ENCODE results near the gene SPEM1. TPM values are rescaled to one million over a fixed set of nuclear protein-coding genes. Genes with fewer than 3 reads are reported as not detected.

Gene SPEM1
- total and polyA plus RNA-seq, 2 of the 13 experiments (the other 11 are each of a cell fraction or from before 2014, with no cell fraction given), result not detected

DNA sequence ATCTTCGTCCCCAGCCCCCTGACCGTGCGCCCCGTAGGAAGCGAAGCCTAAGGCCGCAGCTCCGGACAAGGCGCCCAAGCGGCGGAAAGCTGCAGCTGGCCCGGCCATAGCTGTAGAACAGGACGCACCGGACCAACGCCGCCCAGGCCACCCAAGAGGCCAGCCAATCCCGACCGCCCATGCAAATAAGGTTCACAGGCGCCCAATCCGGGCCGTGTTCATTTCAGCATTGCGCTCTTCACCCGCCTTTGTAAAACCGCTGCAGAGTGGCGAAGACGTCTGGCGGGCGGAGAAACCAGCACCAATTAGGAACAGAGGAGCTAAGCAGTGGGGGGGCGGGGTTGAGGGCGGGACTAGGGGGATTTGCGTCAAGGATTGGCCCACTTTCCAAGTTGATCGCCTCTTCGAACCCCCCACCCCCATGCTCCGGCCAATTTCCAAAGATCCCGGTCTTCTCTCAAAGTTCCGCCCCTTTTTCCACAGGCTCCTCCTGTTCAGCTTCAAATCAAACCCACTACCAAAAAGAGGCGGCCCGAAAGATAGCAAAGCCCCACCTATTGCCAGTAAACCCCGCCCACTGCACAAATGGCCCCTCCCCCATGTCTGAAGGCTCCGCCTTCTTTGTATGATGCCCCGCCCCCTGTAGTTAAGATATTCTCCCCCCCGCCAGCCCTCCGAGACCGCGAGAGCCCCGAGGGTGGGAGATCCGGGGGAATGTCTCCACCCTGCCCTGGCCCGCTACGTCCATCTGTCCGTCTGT is 16.0 kb upstream of the SPEM1 start, which contains the start of gene TMEM256 (continued):
- TF ChIP-seq, protein P1, sequence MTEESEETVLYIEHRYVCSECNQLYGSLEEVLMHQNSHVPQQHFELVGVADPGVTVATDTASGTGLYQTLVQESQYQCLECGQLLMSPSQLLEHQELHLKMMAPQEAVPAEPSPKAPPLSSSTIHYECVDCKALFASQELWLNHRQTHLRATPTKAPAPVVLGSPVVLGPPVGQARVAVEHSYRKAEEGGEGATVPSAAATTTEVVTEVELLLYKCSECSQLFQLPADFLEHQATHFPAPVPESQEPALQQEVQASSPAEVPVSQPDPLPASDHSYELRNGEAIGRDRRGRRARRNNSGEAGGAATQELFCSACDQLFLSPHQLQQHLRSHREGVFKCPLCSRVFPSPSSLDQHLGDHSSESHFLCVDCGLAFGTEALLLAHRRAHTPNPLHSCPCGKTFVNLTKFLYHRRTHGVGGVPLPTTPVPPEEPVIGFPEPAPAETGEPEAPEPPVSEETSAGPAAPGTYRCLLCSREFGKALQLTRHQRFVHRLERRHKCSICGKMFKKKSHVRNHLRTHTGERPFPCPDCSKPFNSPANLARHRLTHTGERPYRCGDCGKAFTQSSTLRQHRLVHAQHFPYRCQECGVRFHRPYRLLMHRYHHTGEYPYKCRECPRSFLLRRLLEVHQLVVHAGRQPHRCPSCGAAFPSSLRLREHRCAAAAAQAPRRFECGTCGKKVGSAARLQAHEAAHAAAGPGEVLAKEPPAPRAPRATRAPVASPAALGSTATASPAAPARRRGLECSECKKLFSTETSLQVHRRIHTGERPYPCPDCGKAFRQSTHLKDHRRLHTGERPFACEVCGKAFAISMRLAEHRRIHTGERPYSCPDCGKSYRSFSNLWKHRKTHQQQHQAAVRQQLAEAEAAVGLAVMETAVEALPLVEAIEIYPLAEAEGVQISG (CRISPR knock-in tag; IDR thresholded peaks at IDR 0.05), result peak; percentile 41; the same call in 1 of the 2 replicates
- TF ChIP-seq ZNF292 (CRISPR knock-in tag; IDR thresholded peaks at IDR 0.05; ENCODE audit: borderline replicate concordance, low read depth) (no peak), FOXA1 (IDR thresholded peaks at IDR 0.05) (no peak), FOXA1 (CRISPR knock-in tag; IDR thresholded peaks at IDR 0.05) (no peak), ZNF556 (CRISPR knock-in tag; IDR thresholded peaks at IDR 0.05; ENCODE audit: borderline replicate concordance) (peak; percentile 16; the same call in 1 of the 2 replicates), ZNF891 (CRISPR knock-in tag; IDR thresholded peaks at IDR 0.05) (peak; percentile 47; the same call in 1 of the 2 replicates), ZNF121 (CRISPR knock-in tag; IDR thresholded peaks at IDR 0.05) (no peak), CCDC6 (CRISPR knock-in tag; IDR thresholded peaks at IDR 0.05) (peak; percentile 53; the same call in 1 of the 2 replicates), ZC3H4 (CRISPR knock-in tag; IDR thresholded peaks at IDR 0.05; ENCODE audit: borderline replicate concordance) (peak; percentile 7; the same call in 1 of the 2 replicates)
- TF ChIP-seq, protein P2, sequence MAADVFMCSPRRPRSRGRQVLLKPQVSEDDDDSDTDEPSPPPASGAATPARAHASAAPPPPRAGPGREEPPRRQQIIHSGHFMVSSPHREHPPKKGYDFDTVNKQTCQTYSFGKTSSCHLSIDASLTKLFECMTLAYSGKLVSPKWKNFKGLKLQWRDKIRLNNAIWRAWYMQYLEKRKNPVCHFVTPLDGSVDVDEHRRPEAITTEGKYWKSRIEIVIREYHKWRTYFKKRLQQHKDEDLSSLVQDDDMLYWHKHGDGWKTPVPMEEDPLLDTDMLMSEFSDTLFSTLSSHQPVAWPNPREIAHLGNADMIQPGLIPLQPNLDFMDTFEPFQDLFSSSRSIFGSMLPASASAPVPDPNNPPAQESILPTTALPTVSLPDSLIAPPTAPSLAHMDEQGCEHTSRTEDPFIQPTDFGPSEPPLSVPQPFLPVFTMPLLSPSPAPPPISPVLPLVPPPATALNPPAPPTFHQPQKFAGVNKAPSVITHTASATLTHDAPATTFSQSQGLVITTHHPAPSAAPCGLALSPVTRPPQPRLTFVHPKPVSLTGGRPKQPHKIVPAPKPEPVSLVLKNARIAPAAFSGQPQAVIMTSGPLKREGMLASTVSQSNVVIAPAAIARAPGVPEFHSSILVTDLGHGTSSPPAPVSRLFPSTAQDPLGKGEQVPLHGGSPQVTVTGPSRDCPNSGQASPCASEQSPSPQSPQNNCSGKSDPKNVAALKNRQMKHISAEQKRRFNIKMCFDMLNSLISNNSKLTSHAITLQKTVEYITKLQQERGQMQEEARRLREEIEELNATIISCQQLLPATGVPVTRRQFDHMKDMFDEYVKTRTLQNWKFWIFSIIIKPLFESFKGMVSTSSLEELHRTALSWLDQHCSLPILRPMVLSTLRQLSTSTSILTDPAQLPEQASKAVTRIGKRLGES (CRISPR knock-in tag; IDR thresholded peaks at IDR 0.05; ENCODE audit: borderline replicate concordance), result peak; percentile 35; the same call in 1 of the 2 replicates
- TF ChIP-seq, protein P3, sequence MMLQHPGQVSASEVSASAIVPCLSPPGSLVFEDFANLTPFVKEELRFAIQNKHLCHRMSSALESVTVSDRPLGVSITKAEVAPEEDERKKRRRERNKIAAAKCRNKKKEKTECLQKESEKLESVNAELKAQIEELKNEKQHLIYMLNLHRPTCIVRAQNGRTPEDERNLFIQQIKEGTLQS (CRISPR knock-in tag; IDR thresholded peaks at IDR 0.05), result 0 out of 2 replicates have a peak, but pooled peaks have one; percentile 16
- TF ChIP-seq, protein P4, sequence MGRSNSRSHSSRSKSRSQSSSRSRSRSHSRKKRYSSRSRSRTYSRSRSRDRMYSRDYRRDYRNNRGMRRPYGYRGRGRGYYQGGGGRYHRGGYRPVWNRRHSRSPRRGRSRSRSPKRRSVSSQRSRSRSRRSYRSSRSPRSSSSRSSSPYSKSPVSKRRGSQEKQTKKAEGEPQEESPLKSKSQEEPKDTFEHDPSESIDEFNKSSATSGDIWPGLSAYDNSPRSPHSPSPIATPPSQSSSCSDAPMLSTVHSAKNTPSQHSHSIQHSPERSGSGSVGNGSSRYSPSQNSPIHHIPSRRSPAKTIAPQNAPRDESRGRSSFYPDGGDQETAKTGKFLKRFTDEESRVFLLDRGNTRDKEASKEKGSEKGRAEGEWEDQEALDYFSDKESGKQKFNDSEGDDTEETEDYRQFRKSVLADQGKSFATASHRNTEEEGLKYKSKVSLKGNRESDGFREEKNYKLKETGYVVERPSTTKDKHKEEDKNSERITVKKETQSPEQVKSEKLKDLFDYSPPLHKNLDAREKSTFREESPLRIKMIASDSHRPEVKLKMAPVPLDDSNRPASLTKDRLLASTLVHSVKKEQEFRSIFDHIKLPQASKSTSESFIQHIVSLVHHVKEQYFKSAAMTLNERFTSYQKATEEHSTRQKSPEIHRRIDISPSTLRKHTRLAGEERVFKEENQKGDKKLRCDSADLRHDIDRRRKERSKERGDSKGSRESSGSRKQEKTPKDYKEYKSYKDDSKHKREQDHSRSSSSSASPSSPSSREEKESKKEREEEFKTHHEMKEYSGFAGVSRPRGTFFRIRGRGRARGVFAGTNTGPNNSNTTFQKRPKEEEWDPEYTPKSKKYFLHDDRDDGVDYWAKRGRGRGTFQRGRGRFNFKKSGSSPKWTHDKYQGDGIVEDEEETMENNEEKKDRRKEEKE (IDR thresholded peaks at IDR 0.05), result no peak
- TF ChIP-seq, protein P5, sequence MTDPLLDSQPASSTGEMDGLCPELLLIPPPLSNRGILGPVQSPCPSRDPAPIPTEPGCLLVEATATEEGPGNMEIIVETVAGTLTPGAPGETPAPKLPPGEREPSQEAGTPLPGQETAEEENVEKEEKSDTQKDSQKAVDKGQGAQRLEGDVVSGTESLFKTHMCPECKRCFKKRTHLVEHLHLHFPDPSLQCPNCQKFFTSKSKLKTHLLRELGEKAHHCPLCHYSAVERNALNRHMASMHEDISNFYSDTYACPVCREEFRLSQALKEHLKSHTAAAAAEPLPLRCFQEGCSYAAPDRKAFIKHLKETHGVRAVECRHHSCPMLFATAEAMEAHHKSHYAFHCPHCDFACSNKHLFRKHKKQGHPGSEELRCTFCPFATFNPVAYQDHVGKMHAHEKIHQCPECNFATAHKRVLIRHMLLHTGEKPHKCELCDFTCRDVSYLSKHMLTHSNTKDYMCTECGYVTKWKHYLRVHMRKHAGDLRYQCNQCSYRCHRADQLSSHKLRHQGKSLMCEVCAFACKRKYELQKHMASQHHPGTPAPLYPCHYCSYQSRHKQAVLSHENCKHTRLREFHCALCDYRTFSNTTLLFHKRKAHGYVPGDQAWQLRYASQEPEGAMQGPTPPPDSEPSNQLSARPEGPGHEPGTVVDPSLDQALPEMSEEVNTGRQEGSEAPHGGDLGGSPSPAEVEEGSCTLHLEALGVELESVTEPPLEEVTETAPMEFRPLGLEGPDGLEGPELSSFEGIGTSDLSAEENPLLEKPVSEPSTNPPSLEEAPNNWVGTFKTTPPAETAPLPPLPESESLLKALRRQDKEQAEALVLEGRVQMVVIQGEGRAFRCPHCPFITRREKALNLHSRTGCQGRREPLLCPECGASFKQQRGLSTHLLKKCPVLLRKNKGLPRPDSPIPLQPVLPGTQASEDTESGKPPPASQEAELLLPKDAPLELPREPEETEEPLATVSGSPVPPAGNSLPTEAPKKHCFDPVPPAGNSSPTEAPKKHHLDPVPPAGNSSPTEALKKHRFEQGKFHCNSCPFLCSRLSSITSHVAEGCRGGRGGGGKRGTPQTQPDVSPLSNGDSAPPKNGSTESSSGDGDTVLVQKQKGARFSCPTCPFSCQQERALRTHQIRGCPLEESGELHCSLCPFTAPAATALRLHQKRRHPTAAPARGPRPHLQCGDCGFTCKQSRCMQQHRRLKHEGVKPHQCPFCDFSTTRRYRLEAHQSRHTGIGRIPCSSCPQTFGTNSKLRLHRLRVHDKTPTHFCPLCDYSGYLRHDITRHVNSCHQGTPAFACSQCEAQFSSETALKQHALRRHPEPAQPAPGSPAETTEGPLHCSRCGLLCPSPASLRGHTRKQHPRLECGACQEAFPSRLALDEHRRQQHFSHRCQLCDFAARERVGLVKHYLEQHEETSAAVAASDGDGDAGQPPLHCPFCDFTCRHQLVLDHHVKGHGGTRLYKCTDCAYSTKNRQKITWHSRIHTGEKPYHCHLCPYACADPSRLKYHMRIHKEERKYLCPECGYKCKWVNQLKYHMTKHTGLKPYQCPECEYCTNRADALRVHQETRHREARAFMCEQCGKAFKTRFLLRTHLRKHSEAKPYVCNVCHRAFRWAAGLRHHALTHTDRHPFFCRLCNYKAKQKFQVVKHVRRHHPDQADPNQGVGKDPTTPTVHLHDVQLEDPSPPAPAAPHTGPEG (CRISPR knock-in tag; IDR thresholded peaks at IDR 0.05), result no peak
